ENCODE data around the gene MAP3K4. TPM values are rescaled to one million over a fixed set of nuclear protein-coding genes. Genes with fewer than 3 reads are reported as not detected.

Gene MAP3K4
- total RNA-seq, 1 donor from 2014 or later = 51.6 TPM

GRCh38 chr6:161141173-161141572, 149.6 kb downstream of the MAP3K4 start:
- Mint-ChIP-seq H3K4me3 (no peak overlapping the region), H3K36me3 (peaks cover 20% of the 10 kb centered on the region)

GRCh38 chr6:161142957-161143296, 151.4 kb downstream of the MAP3K4 start:
- H3K4me3 Mint-ChIP-seq = no peak overlapping the region
- TF ChIP-seq, protein P1, sequence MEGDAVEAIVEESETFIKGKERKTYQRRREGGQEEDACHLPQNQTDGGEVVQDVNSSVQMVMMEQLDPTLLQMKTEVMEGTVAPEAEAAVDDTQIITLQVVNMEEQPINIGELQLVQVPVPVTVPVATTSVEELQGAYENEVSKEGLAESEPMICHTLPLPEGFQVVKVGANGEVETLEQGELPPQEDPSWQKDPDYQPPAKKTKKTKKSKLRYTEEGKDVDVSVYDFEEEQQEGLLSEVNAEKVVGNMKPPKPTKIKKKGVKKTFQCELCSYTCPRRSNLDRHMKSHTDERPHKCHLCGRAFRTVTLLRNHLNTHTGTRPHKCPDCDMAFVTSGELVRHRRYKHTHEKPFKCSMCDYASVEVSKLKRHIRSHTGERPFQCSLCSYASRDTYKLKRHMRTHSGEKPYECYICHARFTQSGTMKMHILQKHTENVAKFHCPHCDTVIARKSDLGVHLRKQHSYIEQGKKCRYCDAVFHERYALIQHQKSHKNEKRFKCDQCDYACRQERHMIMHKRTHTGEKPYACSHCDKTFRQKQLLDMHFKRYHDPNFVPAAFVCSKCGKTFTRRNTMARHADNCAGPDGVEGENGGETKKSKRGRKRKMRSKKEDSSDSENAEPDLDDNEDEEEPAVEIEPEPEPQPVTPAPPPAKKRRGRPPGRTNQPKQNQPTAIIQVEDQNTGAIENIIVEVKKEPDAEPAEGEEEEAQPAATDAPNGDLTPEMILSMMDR (conservative IDR thresholded peaks at IDR 0.05) = no peak
- DNase-seq (ENCODE audit: extremely low spot score, unreplicated experiment) = no peak
- no peak overlapping the region for H3K27ac Mint-ChIP-seq
- H3K9me3 Mint-ChIP-seq = no peaks in the 10 kb centered on the region
- H3K4me1 Mint-ChIP-seq (ENCODE audit: unreplicated experiment) = no peaks in the 10 kb centered on the region
- no peaks in the 10 kb centered on the region for H3K27me3 Mint-ChIP-seq
- peaks cover 15% of the 10 kb centered on the region for H3K36me3 Mint-ChIP-seq

More at GRCh38 chr6:161141173-161141572, 149.6 kb downstream of the MAP3K4 start:
- Mint-ChIP-seq H3K4me1 (ENCODE audit: unreplicated experiment) (no peaks in the 10 kb centered on the region), H3K27ac (no peak overlapping the region), H3K9me3 (no peaks in the 10 kb centered on the region), H3K27me3 (no peaks in the 10 kb centered on the region)
- DNase-seq (ENCODE audit: extremely low spot score, unreplicated experiment) = no peak
- TF ChIP-seq, protein P1 (conservative IDR thresholded peaks at IDR 0.05) = no peak

GRCh38 chr6:161143663-161144430, 152.3 kb downstream of the MAP3K4 start:
- Mint-ChIP-seq H3K9me3 (no peaks in the 10 kb centered on the region), H3K36me3 (peaks cover 20% of the 10 kb centered on the region), H3K27me3 (no peaks in the 10 kb centered on the region), H3K4me3 (no peak overlapping the region), H3K27ac (no peak overlapping the region), H3K4me1 (ENCODE audit: unreplicated experiment) (no peaks in the 10 kb centered on the region)
- DNase-seq (ENCODE audit: extremely low spot score, unreplicated experiment) = no peak
- TF ChIP-seq, protein P1 (conservative IDR thresholded peaks at IDR 0.05) = no peak

DNA sequence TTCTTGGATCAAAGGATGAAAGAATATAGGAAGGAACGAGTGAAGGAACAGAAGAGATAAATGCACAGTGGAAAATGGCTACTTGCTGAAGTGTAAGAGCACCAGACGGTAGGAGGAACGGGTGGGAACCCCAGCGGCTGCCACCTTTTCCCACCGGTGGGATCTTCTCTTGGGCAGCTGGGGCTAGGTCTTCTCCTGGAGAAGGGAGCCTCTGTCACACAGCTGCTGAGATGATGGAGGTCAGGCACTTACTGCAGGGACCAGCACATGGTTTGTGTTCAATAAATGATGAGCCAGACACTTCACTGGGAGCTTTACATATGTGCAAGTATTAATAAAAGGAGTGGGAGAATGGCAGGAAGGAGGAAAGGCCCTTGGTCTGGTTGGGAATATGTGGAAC, 158.6 kb downstream of the MAP3K4 start:
- H3K9me3 Mint-ChIP-seq = no peaks in the 10 kb centered on the region

GRCh38 chr6:161150566-161150965, 159.0 kb downstream of the MAP3K4 start:
- Mint-ChIP-seq H3K4me1 (ENCODE audit: unreplicated experiment) (no peaks in the 10 kb centered on the region), H3K4me3 (no peak overlapping the region), H3K9me3 (no peaks in the 10 kb centered on the region), H3K27me3 (no peaks in the 10 kb centered on the region), H3K27ac (no peak overlapping the region), H3K36me3 (peaks cover 18% of the 10 kb centered on the region)
- TF ChIP-seq, protein P1 (conservative IDR thresholded peaks at IDR 0.05) = no peak
- no peak for DNase-seq (ENCODE audit: extremely low spot score, unreplicated experiment)

More for the DNA sequence above, 158.6 kb downstream of the MAP3K4 start:
- no peak for DNase-seq (ENCODE audit: extremely low spot score, unreplicated experiment)
- Mint-ChIP-seq H3K27me3 (no peaks in the 10 kb centered on the region), H3K27ac (no peak overlapping the region), H3K36me3 (peaks cover 15% of the 10 kb centered on the region), H3K4me3 (no peak overlapping the region), H3K4me1 (ENCODE audit: unreplicated experiment) (no peaks in the 10 kb centered on the region)
- TF ChIP-seq, protein P1 (conservative IDR thresholded peaks at IDR 0.05) = no peak
